GM21367 (cell line): ENCODE data around the gene PLXNB3.
"Not testable (repeated sequence)": the region's sequence is repeated elsewhere in the genome, so short reads cannot be mapped to it uniquely, and the experiment has no call there.

Experiments
- ATAC-seq: cut with Tn5 transposase; IDR thresholded peaks from one replicate; pipeline ENCODE4 v1.9.1; 2021; ENCODE audit not compliant: unreplicated experiment

Gene PLXNB3

DNA sequence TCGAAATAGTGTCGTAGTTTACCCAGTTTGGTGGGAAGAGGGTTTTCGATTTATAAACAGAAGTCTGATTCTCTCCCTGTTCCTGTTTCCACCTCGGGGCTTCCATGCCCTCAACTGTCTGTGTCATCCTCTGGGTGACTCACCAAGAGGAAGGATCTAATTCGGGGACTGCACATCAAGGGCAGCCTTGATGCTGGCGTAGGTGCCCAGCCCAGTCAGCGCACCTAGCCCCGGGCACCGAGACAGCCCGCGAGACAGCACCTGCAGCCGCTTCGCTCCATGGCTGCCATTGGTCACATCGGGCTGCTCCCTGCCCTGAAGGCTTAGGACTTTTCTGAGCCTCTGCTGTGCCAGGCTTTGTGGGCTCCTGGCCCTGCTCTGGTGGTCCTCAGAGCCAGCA lies 31.6 kb upstream of the PLXNB3 start:
- no peak for ATAC-seq

- ATAC-seq, result no peak
These were observed 30.3 kb upstream of the PLXNB3 start for GRCh38 chrX:153733651-153734240.

GRCh38 chrX:153734871-153735270 lies 29.2 kb upstream of the PLXNB3 start:
- ATAC-seq, result no peak

- no peak for ATAC-seq
These were observed 28.8 kb upstream of the PLXNB3 start for GRCh38 chrX:153735274-153735673.

GRCh38 chrX:153736071-153736820 lies 27.8 kb upstream of the PLXNB3 start:
- ATAC-seq, result no peak

GRCh38 chrX:153736871-153737441 lies 27.1 kb upstream of the PLXNB3 start:
- ATAC-seq, result no peak

DNA sequence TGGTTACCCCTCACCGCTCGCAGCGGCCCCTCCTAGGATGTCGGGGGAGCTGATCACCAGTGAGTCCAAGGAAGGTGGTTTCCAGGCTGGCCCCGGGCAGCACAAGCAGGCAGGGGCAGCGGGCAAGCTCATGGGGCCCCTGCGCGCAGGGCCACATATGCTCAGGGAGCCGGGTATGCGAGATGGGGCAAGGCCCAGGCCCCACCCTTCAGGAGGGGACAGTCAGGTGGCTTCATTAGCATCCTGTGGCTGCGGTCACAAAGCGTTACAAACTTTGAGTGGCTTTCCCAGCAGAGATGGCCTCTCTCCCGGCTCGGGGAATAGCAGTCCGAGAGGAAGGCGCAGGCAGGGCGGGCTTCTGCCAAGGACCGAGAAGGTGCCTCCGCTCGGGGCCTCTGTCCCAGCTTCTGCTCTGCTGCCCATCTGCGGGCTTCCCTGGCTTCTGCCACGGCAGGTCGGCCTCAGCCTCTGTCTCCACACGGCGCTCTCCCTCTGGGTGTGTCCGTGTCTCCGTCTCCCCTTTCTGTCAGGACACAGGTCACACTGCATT lies 25.9 kb upstream of the PLXNB3 start:
- ATAC-seq, result no peak

DNA sequence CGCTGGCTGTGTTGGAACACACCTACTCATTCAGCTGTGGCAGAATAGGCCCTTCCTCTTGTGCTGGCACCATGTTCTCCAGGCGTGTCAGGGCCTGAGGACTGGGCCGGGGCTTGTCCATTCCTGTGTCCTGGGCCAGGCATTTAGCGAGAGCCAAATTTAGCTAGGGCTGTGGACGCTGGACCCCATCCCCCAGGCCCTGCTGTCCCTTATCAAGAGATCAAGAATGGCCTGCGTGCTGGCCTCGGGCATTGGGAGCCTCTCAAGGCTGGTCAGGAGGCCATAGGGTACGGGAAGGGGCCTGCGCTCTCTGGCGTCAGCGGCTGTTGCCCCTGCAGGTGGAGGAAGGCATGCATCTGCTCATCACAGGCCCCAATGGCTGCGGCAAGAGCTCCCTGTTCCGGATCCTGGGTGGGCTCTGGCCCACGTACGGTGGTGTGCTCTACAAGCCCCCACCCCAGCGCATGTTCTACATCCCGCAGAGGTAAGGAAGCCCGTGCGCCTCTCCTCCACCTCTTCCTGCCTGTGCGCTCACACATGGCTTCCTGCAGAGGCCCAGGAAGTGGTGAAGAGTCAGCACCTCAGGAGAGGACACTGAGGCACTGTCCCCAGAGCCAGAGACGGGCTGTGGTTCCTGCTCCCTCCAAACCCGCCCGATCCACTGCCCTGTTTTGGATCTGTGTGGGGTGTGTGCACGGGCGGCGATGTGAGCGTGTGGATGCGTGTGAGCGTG lies 24.1 kb upstream of the PLXNB3 start:
- no peak for ATAC-seq

DNA sequence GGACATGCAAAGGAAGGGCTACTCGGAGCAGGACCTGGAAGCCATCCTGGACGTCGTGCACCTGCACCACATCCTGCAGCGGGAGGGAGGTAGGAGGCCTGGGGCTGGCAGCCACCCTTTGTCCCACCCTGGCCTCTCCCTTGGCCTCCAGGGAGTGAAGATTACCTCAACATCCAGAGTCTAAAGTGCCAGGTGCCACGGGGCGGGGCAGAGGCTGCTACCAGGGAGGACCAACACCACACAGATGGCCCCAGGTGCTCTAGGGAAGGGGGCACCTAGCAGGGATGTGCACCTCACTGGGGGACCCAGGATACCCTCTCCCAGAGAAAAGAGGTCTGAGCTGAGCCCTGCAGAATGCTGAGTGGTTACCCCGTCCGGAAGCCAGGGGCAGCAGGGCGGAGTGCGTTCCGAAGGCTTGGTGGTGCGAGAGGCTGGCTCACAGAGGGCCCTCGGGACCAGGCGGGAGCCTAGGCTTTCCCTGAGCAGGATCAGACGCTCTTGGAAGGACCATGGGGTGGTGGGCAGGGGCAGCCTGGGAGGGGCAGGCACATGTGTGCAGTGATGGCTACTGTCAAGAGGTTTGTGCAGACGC lies 23.3 kb upstream of the PLXNB3 start:
- ATAC-seq, result no peak

- no peak for ATAC-seq
These were observed 22.6 kb upstream of the PLXNB3 start for GRCh38 chrX:153741446-153741845.

DNA sequence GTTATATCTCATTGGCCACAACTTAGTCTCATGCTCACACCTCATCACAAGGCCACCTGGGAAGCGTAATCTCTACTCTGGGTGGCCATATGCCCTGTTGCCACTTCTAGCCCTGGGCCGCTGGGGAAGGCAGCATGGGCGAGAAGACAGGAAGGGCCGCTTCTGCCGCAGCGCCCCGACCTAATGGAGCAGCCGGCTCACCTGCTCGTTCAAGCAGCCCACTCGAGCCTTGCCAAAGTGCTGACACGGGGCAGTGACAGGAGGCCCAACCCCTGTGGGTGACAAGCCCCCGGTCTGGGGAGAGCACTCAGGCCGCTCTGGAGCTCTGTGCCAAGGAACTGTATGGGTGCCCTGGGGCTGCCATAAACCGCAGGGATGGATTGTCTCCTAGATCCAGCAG lies 21.9 kb upstream of the PLXNB3 start:
- not testable (repeated sequence) for ATAC-seq

DNA sequence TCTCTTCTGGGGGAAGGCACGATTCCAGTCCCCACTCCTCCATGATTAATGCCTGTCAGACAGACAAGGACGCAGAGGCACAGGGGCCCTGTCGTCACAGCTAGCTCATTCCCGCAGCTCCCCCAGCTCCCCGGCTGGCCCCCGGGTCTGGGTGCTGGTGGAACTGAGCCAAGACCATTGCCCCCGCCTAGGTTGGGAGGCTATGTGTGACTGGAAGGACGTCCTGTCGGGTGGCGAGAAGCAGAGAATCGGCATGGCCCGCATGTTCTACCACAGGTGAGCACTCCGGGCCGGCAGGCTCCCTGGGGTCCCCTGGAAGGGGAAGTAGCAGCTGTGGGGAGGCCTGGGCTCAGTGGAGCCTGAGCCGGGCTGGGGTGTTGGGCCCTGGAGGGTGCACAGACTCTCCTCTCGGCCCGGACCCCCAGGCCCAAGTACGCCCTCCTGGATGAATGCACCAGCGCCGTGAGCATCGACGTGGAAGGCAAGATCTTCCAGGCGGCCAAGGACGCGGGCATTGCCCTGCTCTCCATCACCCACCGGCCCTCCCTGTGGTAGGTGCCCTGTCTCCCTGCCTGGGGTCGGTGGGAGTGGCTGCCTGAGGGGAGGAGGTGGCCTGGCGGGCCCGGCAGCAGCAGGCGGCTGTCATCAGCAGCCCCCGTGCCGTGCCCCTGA lies 21.1 kb upstream of the PLXNB3 start:
- ATAC-seq, result not testable (repeated sequence)

- ATAC-seq, result not testable (repeated sequence)
These were observed 20.4 kb upstream of the PLXNB3 start for GRCh38 chrX:153743468-153744209.

GRCh38 chrX:153744210-153745066 lies 19.6 kb upstream of the PLXNB3 start:
- no peak for ATAC-seq

DNA sequence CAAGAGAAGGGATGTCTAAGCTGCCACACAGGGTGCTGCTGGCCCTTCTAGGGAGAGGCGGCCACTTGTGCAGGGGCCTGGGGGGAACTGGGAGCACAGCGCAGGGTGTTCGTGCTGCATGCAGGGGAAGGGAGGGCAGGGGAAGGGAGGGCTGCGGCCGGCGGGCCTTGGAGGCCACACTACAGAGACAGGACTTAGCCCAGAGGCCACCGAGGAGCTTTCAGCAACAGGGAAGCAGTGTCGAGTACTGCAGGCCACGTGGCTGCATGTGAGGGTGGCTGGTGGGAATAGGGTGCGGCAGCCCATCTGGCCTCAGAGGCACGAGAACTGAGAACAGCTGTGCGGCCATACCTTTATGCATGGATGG lies 19.0 kb upstream of the PLXNB3 start:
- ATAC-seq, result not testable (repeated sequence)

DNA sequence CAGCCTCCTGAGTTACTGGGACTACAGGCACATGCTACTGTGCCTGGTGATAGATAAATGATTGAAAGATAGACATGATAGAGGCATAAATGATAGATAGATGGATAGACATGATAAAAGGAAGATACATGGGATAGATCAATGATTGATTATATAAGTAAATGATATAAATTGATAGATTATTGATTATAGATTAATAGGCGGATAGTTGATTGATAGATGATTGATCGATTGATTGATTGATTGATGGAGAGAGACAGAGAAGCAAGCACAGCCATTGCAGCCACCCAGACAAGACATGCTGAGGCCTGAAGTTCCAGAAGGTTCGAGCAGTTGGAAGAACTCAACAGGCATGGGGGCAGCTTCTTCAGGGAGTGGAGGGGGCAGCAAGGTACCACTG lies 17.7 kb upstream of the PLXNB3 start:
- ATAC-seq, result no peak

- not testable (repeated sequence) for ATAC-seq
These were observed 17.1 kb upstream of the PLXNB3 start for GRCh38 chrX:153746991-153747390.

- ATAC-seq, result not testable (repeated sequence)
These were observed 15.0 kb upstream of the PLXNB3 start for GRCh38 chrX:153749017-153749416.
